Activated CD4-positive, CD25-positive, alpha-beta regulatory T cell treated with anti-CD3 and anti-CD28 coated beads, Interleukin-2, amount 50 U/mL, for 24 hours (primary cell): Measurements from ENCODE around the gene P2RX3.
"Not testable (repeated sequence)": the region's sequence is repeated elsewhere in the genome, so short reads cannot be mapped to it uniquely, and the experiment has no call there.

Source experiments
- ATAC-seq, 2 donors: fragments of 150-1000 bp; cut with Tn5 transposase; one replicate each; pipeline ENCODE4 v1.10.0; 2021; ENCODE audit warnings: mild to moderate bottlenecking in 1 of 2, moderate library complexity in 1 of 2

Gene P2RX3

DNA sequence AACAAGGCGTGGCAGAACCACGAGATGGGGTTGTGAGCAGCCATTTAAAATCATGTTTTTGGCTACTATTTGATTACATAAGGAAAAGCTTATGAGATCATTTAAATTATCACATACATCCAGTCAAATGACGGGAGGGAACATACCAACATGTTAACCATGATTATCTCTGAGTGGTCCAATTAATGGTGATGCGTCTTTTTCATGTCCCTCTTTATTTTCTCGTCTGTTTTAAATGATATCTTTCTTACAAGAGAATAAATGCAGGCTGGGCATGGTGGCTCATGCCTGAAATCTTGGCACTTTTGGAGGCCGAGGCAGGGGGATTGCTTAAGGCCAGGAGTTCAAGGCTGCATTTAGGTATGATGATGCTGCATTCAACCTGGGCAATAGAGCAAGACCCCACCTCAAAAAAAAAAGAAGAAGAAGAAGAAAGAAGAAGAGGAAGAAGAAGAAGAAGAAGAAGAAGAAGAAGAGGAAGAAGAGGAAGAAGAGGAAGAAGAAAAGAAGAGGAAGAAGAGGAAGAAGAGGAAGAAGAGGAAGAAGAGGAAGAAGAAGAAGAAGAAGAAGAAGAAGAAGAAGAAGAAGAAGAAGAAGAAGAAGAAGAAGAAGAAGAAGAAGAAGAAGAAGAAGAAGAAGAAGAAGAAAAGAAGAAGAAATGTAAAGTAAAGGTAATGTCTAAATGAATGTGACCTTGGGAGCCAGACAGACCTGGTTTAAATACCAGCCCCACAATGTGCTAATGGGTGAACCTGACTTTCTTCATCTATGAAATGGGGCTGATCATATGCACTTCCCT is 65.0 kb downstream of the P2RX3 start:
- ATAC-seq, result not testable (repeated sequence)

DNA sequence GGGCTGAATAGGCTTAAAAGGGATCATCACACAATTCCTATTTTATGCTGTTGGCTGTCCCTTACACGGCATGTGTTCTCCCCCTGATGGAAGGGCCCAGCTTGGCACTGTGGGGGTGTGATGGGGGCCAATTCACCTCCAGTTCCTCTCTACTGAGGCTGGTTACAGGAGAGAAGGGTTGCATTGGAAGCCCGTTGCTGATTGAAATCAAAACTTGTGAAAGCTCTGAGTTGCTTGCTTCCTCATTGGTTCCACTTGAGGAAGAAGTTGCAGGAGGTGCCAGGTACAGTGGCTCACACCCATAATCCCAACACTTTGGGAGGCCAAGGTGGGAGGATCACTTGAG is 65.6 kb downstream of the P2RX3 start:
- no peak for ATAC-seq

DNA sequence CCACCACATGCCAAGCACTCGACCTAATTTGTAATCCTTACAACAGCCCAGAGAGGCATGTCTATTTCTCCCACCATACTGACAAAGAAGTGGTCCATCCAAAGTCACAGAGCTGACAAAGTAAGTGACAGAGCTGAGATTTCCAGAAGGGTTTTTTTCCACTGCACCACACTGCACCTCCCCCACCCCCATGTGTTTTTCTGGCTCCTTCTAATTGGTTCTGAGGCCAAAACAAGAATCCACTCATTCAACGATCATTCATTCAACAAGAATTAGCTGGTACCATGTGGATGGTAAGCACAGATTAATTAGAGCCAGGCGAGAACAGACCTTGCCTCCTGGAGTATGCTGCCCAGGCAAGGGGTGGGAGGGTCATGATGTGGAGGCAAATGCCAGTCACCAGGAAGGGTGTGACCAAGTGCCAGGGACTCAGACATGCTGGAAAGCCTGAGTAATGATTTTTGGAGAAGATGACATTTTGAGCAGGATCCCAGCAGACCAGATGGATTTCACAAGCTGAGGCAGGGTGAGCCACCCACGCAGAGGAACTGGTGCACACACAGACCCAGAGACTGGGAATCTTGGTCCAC is 67.2 kb downstream of the P2RX3 start:
- no peak for ATAC-seq

DNA sequence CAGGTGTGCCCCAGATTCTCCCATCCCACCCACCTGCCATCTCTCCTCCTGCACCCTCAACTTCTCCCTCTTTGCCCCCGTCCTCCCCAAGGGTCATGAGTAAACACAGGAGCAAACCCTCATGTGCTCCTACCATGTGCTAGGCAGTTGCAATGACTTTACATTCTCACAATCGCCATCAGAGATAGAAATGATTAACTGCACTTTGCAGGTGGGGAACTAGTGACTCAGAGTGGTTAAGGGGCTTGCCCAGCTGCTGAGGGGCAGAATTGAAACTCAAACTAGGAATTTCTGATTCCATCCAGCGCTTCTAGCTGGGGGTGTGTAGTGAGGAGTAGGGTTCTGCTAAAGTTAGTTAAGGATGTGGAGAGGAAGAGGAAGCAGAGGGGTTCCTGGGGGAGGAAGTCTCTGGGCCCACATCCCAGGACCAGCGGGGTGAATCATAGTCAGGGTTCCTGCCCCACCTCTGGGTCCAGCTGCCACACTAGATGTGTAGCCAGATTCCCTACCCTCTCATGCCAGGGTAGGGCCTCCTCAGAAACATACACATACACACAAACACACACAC is 68.3 kb downstream of the P2RX3 start:
- ATAC-seq, result peak; percentile 93 to 94

DNA sequence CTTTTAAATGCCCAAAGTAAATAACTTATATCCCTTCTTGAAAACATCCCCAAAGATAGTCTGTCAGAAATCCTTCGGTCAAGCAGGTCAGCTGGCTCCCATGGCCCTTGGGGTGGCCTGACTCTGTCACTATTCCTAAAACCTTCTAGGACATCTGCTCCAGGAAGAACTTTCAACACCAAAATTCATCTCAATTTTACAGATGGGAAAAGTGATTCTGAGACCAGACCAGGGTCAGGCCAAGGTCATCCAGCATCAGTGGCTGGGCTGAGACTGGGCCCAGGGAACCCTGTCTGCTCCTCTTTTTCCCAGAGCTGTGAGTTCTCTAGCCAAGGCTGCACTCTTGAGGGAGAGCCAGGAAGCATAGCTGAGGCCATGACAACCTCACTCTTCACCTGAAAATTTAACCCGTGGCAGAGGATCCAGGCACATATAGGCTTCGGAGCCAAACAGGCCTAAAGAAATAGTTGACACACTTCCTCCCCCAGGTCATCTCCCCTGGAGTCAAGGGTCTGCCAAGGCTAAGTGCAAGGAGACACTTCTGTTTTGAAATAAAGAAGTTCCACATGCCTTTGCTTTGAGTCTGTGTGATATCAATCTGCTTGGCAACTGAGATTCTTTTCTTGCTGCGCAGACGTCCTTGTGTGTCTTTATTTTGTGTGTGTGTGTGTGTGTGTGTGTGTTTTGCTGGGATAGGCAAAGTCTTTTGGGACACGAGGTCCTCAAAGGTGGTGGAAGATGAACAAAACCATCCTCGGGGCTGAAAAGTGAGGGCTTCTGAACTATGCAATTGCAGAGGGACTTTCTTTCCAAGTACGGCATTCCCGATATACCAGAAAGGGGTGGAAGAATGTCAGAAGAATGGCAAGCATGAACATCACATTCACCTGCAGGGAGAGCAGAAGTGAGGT is 69.1 kb downstream of the P2RX3 start:
- ATAC-seq, result no peak

DNA sequence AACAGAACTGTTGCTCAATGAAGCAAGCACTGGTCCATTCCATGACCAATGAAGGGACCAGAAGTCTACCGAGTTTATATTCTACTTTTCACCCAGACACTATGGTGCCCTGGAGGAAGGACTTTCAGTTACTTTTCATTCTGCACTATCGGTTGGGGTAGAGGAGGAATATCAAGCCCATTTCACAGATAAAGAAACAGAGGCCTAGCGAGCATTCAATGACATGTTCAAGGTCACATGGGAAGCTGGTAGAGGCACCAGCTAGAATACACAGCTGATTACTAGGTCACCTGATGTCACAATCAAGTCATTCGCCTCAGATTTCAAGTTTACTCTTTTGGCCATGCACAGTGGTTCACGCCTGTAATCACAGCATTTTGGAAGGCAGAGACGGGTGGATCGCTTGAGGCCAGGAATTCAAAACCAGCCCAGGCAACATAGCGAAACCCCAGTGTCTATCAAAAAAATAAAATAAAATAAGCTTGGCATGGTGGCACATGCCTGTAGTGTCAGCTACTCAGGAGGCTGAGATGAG is 69.9 kb downstream of the P2RX3 start:
- no peak for ATAC-seq

DNA sequence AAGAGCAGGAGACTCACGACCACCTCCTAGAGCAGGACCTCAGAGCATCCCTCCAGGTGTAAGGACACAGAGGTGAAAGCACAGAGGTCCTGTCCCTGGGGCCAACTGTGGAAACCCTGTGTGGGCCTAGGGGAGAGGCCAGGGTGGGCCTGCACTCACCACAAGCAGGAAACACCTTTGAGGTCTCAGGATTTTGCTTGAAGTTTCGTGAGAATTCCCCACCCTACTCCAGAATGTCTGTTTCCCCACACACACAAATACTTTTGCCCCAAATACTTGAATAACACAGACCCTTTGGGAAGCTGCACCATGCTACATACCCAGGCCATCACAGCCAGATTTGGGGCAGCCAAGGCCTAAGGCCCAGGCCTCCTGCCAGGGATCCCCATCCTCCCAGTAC is 70.6 kb downstream of the P2RX3 start:
- ATAC-seq, result no peak

DNA sequence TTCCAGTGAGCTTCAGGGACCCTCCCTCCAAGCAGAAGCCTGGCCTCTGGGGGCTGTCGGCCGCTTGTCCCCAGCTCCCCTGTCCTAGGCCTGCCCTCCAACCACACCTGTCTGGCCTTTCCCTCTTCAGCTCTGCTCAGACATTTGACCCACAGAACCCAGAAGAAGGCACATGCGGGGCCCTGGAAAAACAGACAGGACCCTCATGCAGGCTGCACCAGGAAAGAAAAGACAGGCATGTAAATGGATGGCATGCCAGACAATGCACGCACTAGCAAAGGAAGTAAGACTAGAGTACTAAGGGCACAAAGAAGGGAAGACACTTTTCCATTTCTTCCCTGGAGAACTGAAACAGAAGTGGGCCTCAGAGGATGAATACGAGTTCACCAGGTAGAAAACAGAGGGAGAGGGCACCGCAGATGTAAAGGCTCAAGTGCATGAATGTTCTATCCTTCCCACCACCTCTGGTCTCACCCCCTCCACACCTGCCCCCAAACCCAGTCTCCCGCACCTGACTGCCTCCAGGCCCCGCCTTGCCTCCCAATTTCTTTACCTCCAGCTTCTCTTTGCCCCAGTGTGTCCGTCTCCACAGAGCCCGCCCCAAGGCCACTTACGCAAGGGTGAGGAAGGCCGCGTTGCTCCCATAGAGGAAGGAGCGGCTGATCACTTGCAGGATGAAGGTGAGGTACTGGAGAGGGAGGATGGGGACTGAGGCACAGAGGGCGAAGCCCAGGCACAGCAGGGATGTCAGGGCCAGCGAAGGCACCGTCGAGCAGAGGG is 71.4 kb downstream of the P2RX3 start:
- no peak for ATAC-seq

DNA sequence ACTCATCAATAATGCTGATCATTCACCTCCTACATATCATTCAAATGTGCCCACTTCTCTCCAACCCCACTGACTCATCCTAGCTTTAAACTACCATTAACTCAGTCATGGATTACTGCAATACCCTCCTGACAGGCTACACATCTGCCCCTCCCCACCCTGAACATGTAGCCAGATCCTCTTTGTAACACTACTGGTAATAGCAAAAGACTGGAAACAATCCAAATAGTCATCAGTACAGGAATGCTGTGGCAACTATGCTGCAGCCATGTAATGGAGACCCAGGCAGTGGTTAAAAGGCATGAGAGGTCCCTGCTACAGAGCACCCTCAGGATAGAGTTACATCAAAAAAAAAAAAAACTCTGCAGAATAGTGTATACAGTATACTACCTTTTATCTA is 72.1 kb downstream of the P2RX3 start:
- ATAC-seq, result no peak

DNA sequence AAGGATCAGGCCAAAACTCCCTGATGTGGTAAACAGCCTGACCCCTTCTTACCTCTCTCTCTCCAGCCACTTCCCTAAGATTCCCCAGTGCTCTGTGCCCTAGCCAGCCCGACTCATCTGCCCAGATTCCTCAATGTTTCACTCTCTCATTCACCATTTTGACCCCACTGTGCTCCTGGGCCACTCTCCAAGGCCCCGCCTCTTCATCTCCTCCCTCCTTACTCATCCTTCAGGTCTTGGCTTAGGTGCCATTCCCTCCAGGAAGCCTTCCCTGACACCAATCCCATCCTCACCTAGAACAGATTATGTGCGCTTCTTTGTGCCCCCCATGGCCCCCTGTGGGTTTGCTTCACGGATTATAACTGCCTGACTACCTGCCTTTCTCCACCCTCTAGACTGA is 75.5 kb downstream of the P2RX3 start:
- ATAC-seq, result no peak

DNA sequence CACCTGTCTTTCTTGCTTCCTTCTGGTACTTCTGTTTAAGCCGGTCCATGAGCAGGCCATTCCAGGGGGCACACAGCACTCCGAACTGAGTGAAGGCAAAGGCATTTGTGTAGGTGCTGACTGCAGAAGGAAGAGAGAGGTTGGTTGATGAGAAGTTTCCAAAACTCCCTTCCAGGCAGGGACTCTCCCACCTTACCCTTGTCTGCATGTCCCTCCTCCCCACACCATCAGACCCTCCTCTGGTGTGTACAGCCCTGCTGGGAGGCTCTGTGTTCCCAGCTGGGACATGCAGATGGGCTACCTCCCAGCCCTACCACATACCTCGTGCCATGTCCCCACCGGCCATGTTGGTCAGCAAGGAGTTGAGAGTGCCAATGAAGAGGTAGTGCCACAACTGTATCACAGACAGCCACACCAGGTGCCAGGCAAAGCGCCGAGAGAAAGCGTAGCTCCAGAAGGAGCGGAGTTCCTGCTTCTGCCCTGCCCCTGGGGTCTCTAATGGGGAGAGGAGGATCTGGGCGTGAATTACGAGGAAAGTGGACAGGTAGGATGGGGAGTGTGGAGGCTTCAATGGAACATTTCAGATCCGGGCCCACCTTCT is 76.6 kb downstream of the P2RX3 start:
- ATAC-seq, result peak in 1 of 2 donors; percentile 34

DNA sequence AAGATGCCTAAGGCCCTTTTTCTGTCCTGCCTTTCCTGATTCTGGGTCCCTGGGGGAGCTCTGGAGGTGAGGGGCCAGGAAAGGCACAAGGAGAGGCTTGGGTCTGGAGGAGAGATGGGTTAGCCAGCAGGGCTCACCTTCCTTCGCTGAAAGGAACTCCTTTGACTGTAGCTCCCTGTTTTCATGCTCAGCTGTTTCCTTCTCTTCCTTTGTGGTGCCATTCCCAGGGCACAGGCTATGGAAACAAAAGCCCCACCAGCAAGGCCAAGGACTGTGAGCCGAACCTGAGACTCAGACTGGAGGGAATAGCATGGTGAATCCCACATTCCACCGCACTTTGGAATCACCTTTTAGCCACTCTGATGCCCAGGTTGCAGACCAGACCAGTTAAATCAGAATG is 78.3 kb downstream of the P2RX3 start:
- ATAC-seq, result no peak

DNA sequence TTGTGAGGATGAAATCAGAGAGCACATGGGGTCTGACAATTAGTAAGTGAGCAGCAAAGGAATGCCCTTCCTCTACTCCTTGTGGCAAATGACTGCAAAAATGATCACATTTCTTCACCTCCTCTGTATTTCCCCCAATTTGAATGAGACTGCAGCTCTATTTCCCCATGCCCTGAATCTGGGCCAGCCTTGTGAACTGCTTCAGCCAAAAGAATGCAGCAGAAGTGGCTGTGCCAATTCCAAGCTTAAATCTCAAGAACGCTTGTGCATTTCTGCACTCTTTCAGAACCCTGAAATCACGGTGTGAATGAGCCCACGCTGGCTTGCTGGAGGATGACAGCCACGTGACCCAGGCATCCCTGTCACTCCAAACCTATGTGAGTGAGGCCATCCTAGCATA is 78.9 kb downstream of the P2RX3 start:
- no peak for ATAC-seq

DNA sequence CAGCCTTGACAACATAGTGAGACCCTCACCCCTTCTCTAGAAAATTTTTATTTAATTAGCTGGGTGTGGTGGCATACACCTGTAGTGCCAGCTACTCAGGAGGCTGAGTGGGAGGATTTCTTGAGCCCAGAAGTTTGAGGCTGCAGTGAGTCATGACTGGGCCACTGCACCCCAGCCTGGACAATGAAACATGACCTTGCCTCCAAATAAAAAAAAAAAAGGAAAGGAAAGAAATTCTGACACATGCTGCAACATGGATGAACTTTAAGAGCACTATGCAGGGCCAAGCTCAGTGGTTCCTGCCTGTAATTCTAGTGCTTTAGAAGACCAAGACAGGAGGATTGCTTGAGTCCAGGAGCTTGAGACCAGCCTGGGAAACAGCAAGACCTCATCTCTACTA is 80.0 kb downstream of the P2RX3 start:
- ATAC-seq, result no peak

DNA sequence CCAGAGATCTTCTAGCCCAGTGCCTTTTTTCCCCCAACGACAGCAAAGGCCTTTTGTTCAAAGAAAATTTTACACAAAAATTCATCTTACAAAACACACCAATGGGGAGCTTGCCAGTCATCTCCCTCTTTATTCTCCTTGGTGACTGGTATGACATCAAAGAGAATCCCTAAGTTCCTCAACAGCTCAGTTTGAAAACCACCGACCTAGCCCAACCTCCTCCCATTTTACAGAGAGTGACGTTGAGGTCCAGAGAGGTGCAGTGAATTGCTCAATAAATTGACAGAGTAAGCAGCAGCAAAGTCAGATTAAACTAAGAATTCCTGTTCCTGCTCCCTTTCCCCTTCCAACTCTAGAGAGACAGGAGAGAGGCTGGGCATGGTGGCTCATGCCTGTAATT is 81.0 kb downstream of the P2RX3 start:
- ATAC-seq, result no peak

DNA sequence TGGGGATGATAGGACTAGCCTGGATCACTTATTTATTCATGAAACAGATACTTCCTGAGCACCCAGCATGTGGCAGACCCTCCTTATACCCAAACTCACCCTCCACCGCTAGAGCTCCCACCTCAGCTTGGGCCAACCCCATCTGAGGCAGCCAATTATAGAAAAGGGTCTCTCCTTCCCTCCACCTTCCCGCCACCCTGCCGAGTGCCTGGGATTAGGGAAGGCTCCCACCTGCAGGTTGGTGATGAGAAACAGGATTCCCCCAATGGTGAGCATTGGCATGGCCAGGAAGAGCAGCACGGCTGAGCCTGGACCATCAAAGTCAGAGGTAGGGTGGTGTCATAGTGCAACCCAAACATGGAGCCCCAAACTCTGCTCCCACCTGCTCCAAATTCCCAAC is 82.9 kb downstream of the P2RX3 start:
- no peak for ATAC-seq

DNA sequence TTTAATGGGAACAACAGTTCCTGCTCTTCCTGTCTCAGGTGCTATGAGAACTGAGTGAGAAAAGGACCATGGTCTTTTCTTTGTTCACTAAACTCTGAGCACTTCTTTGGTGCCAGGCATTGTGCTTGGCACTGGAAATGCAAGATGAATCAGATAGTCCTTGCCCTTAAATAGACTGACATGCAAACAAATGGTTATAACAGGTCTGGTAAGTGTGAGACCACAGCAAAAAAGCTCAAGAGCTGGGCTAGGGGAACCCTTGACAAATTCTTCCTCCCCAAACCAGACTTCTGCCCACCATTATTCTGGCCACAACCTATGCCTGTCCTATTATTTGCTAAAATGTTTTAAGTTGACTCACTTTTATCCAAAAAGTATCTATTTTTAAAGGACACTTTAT is 83.7 kb downstream of the P2RX3 start:
- no peak for ATAC-seq
